GM04503 (cell line): ENCODE measurements around the gene TIE1.
"Not testable (repeated sequence)": the region's sequence is repeated elsewhere in the genome, so short reads cannot be mapped to it uniquely, and the experiment has no call there.

Experiments used
- DNase-seq: peaks from one replicate; pipeline ENCODE4 v3.0.0-alpha.2; 2012; ENCODE audit warnings: low read depth

The TIE1 gene

GRCh38 chr1:43363283-43363934 is 62.6 kb downstream of the TIE1 start:
- DNase-seq: no peak

GRCh38 chr1:43363935-43364525 is 63.2 kb downstream of the TIE1 start:
- DNase-seq: no peak

- DNase-seq: no peak
Observed at GRCh38 chr1:43365678-43366077, 64.9 kb downstream of the TIE1 start.

- no peak for DNase-seq
Observed at GRCh38 chr1:43366179-43366578, 65.4 kb downstream of the TIE1 start.

GRCh38 chr1:43366601-43367025 is 65.8 kb downstream of the TIE1 start:
- no peak for DNase-seq

- DNase-seq: no peak
Observed at GRCh38 chr1:43367026-43367903, 66.5 kb downstream of the TIE1 start.

GRCh38 chr1:43367904-43368645 is 67.3 kb downstream of the TIE1 start, which contains the start of gene ELOVL1:
ELOVL1 (minus strand) TSS chr1:43368011; CDS start chr1:43365609, 2,402 bp downstream.
- peak; percentile 49 for DNase-seq

GRCh38 chr1:43368646-43369020 is 67.9 kb downstream of the TIE1 start:
- DNase-seq: no peak

GRCh38 chr1:43369779-43370178 is 69.0 kb downstream of the TIE1 start:
- DNase-seq: not testable (repeated sequence)

- DNase-seq: no peak
Observed at GRCh38 chr1:43370564-43370963, 69.8 kb downstream of the TIE1 start.

- no peak for DNase-seq
Observed at GRCh38 chr1:43372172-43372571, 71.4 kb downstream of the TIE1 start.
